ENCODE measurements around the gene CUTC.

CUTC gene

GRCh38 chr10:99784016-99784726 lies 52.1 kb downstream of the CUTC start:
- no peak for DNase-seq (ENCODE audit: low spot score)

- DNase-seq (ENCODE audit: low spot score) = no peak
Measured at GRCh38 chr10:99784727-99785441, 52.9 kb downstream of the CUTC start.

- DNase-seq (ENCODE audit: low spot score) = no peak
Measured at GRCh38 chr10:99785646-99786045, 53.6 kb downstream of the CUTC start.

GRCh38 chr10:99787311-99787710 lies 55.3 kb downstream of the CUTC start:
- no peak for DNase-seq (ENCODE audit: low spot score)

GRCh38 chr10:99787782-99788445 lies 55.9 kb downstream of the CUTC start:
- DNase-seq (ENCODE audit: low spot score) = no peak

GRCh38 chr10:99788598-99789256 lies 56.7 kb downstream of the CUTC start:
- no peak for DNase-seq (ENCODE audit: low spot score)

GRCh38 chr10:99791831-99792230 lies 59.8 kb downstream of the CUTC start:
- no peak for DNase-seq (ENCODE audit: low spot score)

GRCh38 chr10:99793819-99794218 lies 61.8 kb downstream of the CUTC start:
- no peak for DNase-seq (ENCODE audit: low spot score)

GRCh38 chr10:99796928-99797327 lies 64.9 kb downstream of the CUTC start:
- no peak for DNase-seq (ENCODE audit: low spot score)

- DNase-seq (ENCODE audit: low spot score) = no peak
Measured at GRCh38 chr10:99798031-99798430, 66.0 kb downstream of the CUTC start.

GRCh38 chr10:99798920-99799319 lies 66.9 kb downstream of the CUTC start:
- DNase-seq (ENCODE audit: low spot score) = no peak

GRCh38 chr10:99799613-99800012 lies 67.6 kb downstream of the CUTC start:
- DNase-seq (ENCODE audit: low spot score) = no peak

GRCh38 chr10:99804471-99804870 lies 72.4 kb downstream of the CUTC start:
- DNase-seq (ENCODE audit: low spot score) = no peak

- DNase-seq (ENCODE audit: low spot score) = no peak
Measured at GRCh38 chr10:99805190-99805589, 73.2 kb downstream of the CUTC start.
